Measurements from ENCODE around the gene JMJD1C. TPM values are rescaled to one million over a fixed set of nuclear protein-coding genes. Genes with fewer than 3 reads are reported as not detected.

The JMJD1C gene
- total and polyA plus RNA-seq, 2 donors (not counting 3 experiments of a cell fraction or from before 2014, with no cell fraction given) = 32.1 to 97.1 TPM

DNA sequence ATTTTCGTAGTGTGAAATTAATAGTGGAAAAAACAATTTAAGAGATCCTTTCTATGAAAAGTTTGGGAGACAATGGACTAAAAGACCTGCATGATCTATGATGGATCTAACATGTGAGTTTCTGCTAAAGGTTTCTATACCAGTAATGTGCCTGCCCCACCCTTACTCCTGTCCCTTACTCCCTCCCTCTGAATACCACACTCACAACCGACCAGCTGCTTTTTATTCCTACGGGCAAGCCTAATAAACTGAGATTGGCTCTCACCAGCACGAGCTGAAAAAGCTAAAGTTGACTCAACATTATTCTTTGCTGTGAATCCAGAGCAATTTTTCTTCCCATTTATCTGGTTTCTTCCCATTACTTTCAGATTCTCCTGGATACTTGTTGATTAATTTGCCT is 37.6 kb upstream of the JMJD1C start:
- DNase-seq (ENCODE audit: low read depth, low spot score) (no peak), FAIRE-seq (no peak)
- POLR2A ChIA-PET = no interaction called here
- intact Hi-C loops (cut with micrococcal nuclease) = no loop called here
- Histone ChIP-seq H3K36me3 (ENCODE audit: control insufficient read depth in 2 of 2, extremely low read depth in 1 of 2, insufficient read depth in 2 of 2, low read length in 2 of 2) (no peaks in the 10 kb centered on the region), H3K27ac (ENCODE audit: insufficient read depth, low read depth, low read length) (no peak overlapping the region), H3K4me3 (replicated peaks in 1 of 3; ENCODE audit: insufficient read depth in 1 of 3, low read depth in 1 of 3, low read length in 3 of 3) (no peak overlapping the region), H3K9me3 (replicated peaks; ENCODE audit: control insufficient read depth, insufficient read depth, low read length) (no peaks in the 10 kb centered on the region), H3K9me1 (replicated peaks; ENCODE audit: control insufficient read depth, extremely low read depth, insufficient read depth, low read length) (no peaks in the 10 kb centered on the region), H3K79me2 (ENCODE audit: control insufficient read depth, insufficient read depth, low read length) (peaks cover 62% of the 10 kb centered on the region), H3K4me2 (ENCODE audit: insufficient read depth, low read length) (no peak overlapping the region), H3K27me3 (ENCODE audit: control insufficient read depth in 2 of 2, insufficient read depth in 2 of 2, low read length in 2 of 2) (no peaks in the 10 kb centered on the region), H4K20me1 (replicated peaks; ENCODE audit: control insufficient read depth, extremely low read depth, insufficient read depth, low read length) (peaks cover 2% of the 10 kb centered on the region), H3K9ac (replicated peaks; ENCODE audit: extremely low read depth, insufficient read depth, low read length) (no peak overlapping the region), H3K4me1 (ENCODE audit: control insufficient read depth, extremely low read depth, insufficient read depth, low read length) (no peaks in the 10 kb centered on the region), H2AFZ (ENCODE audit: low read depth, low read length) (no peak overlapping the region)
- CTCF ChIA-PET = interaction anchor here (0.9 to 1.6 kb wide), 3 partner anchors 11 to 337 kb away, joined by 3 to 5 read pairs (median 3); no protein-coding TSS in a partner anchor
- no TSS peak for BruUV-seq (replicated peaks)
- TF ChIP-seq POLR2AphosphoS5 (IDR thresholded peaks at IDR 0.05; ENCODE audit: insufficient read depth, low read depth, low read length) (no peak), GATA2 (IDR thresholded peaks at IDR 0.05; ENCODE audit: insufficient read depth, insufficient read length, low read depth, low read length) (no peak), JUN (IDR thresholded peaks at IDR 0.05; ENCODE audit: borderline replicate concordance, insufficient read depth, insufficient read length, low read depth) (no peak), EZH2 (IDR thresholded peaks at IDR 0.05; ENCODE audit: borderline replicate concordance, low read depth, low read length, severe bottlenecking) (no peak), MYC (IDR thresholded peaks at IDR 0.05; ENCODE audit: low read depth, low read length) (no peak), POLR2A (IDR thresholded peaks at IDR 0.05; ENCODE audit: low read depth, low read length) (no peak), FOS (IDR thresholded peaks at IDR 0.05; ENCODE audit: borderline replicate concordance, insufficient read depth, low read length) (no peak)
- TF ChIP-seq, protein P1, sequence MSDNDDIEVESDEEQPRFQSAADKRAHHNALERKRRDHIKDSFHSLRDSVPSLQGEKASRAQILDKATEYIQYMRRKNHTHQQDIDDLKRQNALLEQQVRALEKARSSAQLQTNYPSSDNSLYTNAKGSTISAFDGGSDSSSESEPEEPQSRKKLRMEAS (IDR thresholded peaks at IDR 0.05; ENCODE audit: insufficient read depth, insufficient read length) = no peak
- TF ChIP-seq, protein P2, sequence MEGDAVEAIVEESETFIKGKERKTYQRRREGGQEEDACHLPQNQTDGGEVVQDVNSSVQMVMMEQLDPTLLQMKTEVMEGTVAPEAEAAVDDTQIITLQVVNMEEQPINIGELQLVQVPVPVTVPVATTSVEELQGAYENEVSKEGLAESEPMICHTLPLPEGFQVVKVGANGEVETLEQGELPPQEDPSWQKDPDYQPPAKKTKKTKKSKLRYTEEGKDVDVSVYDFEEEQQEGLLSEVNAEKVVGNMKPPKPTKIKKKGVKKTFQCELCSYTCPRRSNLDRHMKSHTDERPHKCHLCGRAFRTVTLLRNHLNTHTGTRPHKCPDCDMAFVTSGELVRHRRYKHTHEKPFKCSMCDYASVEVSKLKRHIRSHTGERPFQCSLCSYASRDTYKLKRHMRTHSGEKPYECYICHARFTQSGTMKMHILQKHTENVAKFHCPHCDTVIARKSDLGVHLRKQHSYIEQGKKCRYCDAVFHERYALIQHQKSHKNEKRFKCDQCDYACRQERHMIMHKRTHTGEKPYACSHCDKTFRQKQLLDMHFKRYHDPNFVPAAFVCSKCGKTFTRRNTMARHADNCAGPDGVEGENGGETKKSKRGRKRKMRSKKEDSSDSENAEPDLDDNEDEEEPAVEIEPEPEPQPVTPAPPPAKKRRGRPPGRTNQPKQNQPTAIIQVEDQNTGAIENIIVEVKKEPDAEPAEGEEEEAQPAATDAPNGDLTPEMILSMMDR (IDR thresholded peaks at IDR 0.05; ENCODE audit: extremely low read depth in 1 of 2, insufficient read depth in 1 of 2, low read depth in 1 of 2, low read length in 2 of 2) = no peak
- dilution Hi-C loops (cut with MboI; ENCODE audit: extremely low pct_ligation_motif_present, low sequenced_read_pairs) = no loop called here

Measured in endothelial cell of umbilical vein (primary cell).